ENCODE measurements around the gene WDR82.
A peak's percentile ranks its signal among the peaks of the same experiment; 100 is the strongest.
"Not testable (repeated sequence)": the region's sequence is repeated elsewhere in the genome, so short reads cannot be mapped to it uniquely, and the experiment has no call there.

Gene WDR82

DNA sequence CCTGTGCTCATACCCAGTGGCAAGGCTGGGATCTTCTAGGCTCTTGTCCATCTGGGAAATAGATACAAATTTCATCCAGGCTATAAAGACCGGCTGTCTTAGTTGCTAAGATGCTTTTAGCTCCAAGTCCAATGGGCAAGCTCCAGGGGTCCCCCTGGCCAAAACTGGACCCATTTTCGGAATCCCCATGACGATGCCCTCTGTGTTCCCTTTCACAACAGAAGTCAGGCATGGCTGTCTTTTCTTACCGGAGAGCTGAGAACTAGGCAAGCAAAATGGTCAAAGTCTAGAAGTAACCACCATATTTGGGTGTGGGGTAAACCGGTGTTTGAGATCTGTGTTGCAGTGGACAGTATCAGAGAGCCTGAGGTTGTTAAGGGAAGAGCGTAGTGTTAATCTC is 10.2 kb upstream of the WDR82 start:
- DNase-seq = no peak

DNA sequence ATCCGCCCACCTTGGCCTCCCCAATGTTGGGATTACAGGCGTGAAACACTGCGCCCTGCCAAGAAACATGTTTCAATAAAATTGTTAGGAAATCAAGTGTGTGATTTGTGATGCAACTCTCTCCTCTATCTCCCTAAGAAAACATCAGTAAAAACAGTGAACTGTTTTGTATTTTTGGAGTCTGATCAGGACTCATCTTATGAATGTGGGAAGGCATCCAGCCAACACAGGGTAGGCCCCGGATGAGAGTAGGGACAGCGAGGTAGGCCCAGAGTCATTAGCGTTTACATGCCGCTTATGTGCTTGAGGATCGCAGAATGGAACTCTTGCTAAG is 8.3 kb upstream of the WDR82 start:
- DNase-seq = no peak

DNA sequence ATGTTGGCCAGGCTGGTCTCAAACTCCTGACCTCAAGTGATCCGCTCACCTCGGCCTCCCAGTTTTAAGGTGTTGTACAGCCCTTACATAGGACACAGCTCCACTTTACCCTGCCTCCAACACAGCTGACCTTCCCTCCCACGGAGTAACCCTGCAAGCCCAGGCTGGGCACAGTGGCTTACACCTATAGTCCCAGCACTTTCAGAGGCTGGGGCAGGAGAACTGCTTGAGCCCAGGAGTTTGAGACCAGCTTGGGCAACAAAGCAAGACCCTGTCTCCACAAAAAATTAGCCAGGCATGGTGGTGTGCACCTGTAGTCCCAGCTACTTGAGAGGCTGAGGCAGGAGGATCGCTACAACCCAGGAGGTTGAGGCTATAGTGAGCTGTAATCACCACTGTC is 5.6 kb upstream of the WDR82 start:
- not testable (repeated sequence) for DNase-seq

DNA sequence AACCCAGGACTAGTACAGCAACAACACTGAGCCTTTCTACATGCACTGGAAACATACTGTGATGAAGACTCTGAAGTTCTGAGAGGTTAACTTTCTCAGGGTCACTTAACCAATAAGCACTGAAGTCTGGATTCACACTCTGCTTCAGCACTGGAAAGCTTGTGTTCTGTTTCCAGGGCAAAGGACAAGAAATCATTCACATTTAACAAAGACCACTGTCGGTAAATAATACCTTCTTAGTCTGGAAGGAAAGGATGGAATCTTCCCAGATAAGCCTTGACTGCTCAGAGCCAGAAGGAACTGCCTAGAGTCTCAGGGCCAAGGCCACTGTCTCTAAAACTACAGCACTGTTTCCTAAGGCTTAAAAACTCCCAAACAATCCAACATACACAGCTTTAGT is 4.9 kb upstream of the WDR82 start:
- DNase-seq = no peak

DNA sequence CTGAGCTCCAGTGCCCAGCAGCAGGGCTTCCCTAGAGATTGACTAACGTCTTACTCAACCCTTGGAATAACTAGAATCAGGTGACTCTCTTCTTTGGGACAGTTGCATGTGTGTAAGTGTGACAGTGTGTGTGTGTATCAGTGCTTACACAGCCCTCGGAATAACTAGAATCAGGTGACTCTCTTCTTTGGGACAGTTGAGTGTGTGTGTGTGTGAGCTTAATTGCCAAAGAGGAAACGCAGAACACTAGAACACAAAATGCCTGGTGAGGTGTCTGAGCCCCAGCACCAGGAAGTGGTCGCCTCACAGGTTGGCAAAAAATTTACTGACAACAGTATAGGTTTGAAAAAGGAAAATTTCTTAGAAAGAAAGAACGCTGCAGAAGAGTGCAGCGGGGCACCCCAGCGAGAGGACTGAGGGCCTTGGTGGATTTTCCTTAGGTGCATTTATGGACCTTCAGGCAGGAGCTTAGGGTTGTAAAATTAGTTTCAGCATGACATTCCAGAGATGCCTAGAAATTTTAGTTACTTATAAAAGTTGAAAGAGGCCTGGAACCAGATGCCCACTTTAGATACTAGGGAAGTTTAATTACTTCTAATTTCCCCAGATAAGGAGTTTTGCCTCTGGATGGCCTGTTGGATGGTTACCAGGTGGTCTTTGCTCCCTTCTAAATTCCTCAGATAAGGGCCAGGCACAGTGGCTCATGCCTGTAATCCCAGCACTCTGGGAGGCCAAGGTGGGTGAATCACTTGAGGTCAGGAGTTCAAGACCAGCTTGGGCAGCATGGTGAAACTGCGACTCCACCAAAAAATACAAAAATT is 3.7 kb upstream of the WDR82 start:
- DNase-seq = peak; percentile 49

DNA sequence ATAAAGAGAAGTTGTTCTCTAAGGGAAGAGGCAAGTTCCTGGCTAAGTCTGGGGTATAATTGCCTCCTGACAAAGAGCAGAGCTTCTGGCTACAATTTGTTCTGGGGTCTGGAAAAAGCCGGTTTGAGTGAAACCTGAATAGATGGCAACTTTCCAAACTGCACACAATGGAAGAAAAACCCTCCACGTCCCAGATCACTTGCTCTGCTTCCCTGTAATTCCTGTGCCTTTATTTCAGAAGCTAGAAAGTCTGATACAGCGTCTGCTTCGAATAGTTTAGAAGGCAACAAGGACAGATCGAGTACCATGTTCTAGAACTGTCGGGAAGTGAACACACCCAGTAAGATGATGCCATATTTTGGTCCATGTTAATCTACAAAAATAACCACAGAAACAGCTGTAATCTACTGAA is 1.6 kb upstream of the WDR82 start:
- DNase-seq = no peak

DNA sequence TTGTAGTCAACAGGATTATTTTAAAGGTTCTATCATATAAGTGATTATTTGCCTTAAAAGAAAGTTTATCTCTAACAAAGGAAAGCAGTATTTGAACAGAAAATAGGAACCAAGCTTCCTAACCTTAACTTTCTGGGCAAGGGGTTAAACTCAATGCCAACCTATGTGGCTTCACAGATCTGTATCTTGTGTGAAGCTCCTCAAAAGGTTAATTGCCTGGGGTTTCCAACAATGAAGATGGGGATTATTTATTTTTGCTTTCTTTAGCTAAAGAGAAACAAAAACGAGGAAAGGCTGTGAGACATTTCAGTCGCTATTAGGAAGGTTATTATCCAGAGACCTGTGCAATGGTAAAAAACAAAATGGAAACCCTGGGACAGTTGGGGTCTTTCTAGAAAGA is 1.1 kb upstream of the WDR82 start:
- DNase-seq = no peak

DNA sequence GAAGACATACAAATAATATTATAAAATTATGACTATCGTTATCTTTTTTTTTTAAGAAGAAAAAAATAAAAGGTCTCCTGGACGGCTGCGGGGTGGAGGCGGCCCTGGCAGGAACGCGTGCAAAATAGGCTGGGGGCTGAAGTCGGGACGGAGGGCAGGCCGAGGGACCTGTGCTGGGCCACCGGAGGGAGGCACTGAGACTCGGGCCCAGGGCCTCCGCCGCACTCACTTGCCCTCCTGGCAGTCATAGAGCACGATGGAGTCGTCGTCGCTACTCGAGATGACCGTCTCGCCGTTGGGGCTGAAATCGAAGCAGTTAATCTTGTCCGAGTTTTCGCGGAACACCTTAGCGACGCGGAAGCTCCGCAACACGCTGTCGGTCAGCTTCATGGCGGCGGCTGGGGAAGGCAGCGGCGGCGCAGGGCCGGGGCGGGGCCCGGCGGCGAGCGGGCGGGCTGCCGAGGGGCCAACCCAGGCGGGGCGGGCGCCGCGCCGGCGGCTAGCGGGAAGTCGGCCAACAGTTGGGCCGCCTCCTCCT is 408 bp downstream of the WDR82 start:
- peak in 1 of 2 experiments; percentile 79 for DNase-seq

DNA sequence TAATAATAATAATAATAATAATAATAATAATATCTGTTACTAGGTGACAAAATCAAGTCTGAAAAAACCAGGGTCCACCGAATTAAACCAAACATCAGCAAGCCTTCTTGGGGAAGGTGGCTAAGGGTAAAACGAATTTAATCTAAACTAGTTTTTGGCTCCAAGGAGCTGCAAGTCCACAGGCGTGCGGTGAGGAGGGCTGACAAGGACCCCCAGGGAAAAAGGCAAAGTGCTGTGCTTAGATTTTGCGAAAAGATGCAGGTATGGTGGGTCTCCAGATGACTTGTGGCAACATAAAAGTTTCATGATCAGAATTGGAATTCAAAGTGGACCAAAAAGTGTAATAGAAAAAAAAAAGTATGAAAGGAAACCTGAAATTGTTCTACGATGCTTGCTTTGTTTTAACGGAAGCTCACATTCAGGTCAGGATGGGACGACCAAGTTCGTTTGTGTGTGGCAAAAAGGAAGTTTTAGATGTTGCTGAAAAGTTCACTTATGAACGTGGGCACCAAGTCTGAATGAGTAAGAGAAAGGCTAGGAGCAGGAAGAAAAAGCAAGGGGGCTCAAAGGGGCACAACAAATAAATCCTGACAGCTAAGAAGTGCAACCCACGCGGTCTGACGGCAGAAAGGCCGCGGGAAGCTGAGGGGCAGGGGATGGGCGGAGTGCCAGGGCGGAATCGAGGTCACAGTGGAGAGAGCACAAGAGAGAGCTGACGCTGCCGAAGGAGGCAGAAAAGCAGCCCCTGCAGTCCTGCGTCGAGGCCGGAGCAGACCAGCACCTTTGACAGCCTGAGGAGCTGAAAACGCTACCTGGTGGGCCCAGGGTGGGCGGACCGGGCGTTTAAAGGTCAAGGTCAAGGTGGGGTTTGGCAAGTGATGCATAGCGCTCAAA is 1.1 kb downstream of the WDR82 start:
- DNase-seq = peak; percentile 85 to 89

DNA sequence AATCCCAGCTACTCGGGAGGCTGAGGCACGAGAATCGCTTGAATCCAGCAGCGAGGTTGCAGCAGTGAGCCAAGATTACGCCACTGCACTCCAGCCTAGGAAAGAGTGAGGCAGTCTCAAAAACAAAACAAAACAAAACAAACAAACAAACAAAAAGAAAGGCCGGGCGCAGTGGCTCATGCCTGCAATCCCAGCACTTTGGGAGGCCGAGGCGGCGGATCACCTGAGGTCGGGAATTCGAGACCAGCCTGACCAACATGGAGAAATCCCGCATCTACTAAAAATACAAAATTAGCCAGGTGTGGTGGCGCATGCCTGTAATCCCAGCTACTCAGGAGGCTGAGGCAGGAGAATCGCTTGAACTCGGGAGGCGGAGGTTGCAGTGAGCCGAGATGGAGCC is 3.7 kb downstream of the WDR82 start:
- not testable (repeated sequence) for DNase-seq

DNA sequence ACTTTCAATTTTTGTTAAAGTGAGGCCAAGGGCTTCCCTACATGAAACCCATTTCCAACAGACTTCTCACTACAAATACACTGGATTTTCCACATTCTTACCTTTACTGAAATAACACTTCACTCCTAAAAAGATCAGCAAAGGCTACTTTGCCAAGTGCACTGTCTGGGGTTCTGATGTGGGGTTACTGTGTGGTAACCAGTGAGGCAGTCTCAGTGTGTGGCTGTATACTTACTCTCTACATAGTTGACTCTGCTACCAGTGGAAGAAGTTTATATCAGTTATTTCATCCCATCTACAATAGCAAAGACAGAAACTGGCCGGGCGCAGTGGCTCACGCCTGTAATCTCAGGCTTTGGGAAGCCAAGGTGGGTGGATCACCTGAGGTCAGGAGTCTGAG is 5.6 kb downstream of the WDR82 start:
- DNase-seq = no peak

DNA sequence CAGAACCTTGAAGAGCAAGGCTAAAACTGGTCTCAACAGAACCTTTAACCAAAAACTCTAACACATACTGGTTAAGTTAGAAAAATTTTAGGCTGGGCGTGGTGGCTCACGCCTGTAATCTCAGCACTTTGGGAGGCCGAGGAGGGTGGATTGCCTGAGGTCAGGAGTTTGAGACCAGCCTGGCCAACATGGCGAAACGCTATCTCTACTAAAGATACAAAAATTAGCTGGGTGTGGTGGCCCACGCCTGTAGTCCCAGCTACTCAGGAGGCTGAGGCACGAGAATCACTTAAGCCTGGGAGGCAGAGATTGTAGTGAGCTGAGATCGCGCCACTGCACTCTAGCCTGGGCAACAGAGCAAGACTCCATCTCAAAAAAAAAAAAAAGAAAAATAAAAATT is 6.3 kb downstream of the WDR82 start:
- not testable (repeated sequence) for DNase-seq

DNA sequence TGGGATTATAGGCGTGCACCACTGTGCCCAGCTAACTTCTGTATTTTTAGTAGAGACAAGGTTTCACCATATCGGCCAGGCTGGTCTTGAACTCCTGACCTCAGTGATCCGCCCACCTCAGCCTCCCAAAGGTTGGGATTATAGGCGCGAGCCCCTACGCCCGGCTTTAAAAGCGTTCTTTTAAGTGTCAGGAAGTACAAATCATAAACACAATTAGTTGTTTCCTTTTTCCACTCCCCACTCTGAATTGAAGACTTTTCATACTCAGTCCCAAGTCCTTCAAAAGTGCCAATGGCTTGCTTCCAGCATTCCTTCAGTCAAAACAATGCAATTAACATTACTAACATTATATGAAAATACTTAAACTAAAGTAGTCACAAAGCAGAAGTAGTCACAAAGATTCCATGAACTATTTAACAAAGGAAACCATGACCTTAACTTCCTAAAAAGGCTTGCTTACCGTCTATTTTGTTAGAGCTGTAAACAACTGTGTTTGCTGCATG is 8.1 kb downstream of the WDR82 start:
- DNase-seq = no peak

DNA sequence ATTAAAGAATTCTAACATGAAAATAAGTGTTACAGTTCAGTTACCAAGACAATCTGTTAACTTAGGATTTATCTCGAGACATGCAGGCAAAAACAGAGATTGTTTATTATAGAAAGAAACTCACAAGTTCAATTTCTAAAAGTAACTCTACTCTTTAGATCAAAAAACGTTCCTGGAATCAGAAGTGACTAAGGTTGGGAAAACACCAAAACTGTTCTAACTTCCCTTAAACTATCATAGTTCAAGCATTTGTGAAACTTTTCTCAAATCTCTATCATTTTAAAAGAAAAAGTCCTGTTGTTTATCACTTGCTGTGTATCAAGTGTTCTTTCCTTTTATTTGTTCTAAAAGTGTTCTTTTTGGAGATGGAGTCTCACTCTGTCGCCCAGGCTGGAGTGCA is 8.7 kb downstream of the WDR82 start:
- DNase-seq = no peak

DNA sequence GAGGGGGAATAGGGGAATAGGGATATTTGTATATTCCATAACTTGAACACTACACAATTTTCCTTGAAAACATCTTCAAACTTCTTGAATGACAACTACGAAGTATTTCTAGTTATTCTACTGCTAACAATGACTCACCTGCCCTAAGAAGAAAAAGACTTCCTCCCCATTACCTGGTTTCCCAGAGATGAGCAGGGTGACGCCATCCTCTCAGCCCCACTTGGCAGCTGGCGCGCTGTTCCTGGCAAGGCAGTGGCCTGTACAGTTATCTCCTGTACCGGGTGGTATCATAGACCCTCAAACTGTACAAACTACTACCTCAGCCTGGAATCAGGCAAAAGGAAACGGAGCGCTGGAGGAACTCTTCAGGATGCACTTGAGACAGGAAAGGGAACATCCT is 10.4 kb downstream of the WDR82 start:
- DNase-seq = peak; percentile 68 to 75

DNA sequence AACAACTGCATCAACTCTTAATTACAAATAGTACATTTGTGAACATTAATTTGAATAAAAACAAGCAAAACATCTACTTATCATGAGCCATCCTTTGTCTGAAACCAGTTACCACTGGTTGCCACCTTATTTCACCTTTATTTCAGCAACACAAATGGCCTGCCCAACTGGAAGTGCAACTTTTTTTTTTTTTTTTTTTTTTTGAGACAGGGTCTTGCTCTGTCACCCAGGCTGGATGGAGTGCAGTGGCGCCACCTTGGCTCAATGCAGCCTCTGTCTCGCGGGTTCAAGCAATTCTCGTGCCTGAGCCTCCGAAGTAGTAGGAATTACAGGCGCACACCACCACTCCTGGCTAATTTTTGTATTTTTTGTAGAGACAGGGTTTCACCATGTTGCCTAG is 13.1 kb downstream of the WDR82 start:
- DNase-seq = peak; percentile 11 to 17

DNA sequence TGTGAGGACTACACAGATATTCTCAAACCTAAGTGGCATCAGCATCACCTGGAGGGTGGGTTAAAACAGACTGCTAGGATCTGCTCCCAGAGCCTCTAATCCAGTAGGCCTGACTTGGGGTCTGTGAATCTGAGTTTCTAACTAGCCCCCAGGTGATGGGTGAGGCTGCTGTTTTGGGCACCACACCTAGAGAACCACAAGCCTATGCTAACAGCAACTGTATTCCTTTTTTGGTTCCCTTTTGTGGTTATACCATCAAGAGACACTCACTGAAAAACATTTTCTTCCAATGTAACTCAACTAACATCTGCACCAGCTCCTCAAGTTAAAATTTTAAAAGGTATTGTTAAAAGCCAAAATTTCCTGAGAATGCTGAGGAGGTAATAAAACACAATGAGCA is 16.0 kb downstream of the WDR82 start:
- DNase-seq = no peak

DNA sequence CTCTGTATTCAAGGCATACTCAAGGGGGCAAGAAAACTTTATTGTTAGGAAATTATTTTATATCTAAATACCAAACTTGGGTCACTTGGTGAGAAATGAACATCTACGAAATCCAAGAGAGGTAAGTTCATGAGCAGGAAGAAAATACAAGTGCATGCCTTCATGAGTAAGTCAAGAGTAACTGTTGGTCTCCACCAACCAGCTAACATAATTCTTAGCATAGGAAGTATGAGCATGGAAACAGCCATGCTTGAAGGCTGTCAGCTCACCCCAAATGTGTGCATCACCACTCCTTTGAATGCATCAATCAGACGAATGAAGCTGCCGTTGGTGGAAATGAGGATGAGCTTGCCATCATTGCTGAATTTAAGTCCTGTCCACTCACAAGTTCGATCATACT is 19.0 kb downstream of the WDR82 start:
- DNase-seq = no peak

DNA sequence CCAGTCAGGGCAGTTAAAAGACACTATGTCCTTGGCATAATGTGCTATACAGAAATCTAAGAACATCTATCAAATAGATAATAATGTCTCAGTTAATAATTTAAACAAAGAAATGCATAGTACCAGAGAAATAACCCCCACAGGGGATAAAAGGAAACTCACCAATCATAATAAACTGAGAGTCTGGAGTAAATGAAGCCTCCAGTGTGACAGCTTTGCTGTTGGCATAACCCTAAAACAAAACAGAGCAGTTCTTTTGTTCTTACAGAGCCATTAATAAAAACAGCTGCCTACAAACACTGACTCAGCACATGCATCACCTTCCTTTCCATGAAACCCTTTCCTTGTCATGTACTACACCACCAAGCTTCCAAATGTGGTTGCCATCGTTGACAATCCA is 19.4 kb downstream of the WDR82 start:
- no peak for DNase-seq

DNA sequence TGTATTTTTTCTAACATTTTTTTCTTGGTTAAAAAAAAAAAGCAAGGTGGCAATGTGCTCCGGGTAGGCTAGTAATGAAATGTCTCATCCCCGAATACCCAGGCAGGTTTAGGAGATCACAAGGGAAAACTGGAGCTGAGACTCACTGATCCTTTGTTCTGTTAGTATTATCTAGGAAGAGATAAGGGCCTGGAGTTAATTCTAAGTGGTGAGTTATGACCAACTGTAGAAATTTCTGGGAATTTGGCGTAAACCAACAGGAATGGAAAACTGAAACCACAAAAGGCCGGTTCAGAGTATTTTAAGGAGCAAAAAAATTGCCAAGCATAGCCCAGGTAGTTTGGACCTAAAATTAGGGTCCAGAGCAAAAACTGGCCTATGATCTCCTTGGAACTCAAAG is 20.5 kb downstream of the WDR82 start:
- DNase-seq = no peak

DNA sequence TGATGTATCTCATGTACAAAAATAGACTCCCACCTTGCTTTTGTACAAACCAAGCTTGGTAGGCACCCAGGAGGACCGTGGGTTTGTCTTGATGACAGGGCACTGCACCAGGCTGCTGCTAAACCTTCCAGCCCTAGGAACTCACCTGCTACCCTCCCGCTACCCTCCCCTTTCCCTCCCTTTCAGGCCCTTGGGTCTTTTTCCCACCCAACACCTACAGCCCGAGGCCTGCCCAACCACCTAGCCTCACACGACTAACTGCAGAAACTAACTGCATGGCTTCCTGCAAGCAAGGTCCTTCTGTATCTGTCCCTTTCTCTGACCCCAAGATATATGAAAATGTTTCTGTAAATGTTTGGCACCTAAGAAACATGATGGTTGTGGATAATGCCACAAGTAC is 21.8 kb downstream of the WDR82 start:
- DNase-seq = peak in 1 of 2 experiments; percentile 17

DNA sequence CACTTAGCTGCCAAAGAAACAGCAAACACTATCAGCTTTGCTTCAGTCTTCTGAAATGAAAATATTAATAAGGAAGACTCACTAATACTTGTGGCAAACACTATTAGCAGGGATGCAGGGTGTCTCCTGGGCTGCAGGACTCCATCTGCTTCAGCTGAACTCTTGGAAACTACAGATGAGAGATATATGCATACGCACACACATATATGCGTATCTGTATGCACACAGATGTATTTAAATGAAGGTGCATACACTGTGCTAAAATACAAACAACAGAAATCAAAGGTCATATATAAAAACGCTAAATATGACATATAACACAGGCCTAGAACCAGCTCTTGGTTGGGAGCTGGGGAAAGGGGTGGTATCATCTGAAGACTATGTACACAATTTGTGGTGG is 22.3 kb downstream of the WDR82 start:
- DNase-seq = no peak

DNA sequence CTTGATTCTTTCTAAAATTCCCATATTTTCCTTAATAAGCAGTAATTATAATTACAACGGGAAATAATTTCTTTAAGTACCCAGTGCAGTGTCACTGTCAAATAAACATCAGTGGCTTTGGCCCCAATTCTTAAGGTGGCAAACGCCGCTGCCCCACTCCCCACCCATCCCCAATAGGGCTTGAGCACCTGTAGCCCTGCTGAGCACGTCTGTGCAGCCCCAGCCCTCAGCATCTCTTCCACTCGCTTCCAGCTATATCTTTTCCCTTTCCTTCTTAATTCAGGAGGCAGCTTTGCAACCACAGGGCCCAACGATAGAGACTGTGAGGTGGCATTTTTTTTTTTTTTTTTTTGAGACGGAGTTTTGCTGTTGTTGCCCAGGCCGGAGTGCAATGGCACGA is 23.8 kb downstream of the WDR82 start:
- DNase-seq = peak in 1 of 2 experiments; percentile 20
